Endothelial cell of umbilical vein (primary cell): Measurements from ENCODE around the gene OR52E1. TPM values are rescaled to one million over a fixed set of nuclear protein-coding genes. Genes with fewer than 3 reads are reported as not detected.

Experiments
- BruUV-seq: library from RNA; stranded (reverse); fragments of 400-500 nt; replicated peaks from 2 replicates; lab custom pipeline; 2021; lab: Mats Ljungman, UMichigan
- CTCF ChIA-PET: fragments of 300-600, 350-600 bp; sonication (Branson Sonifier 250); formaldehyde crosslinking; loops from one replicate; lab custom pipeline; 2021; ENCODE audit warnings: antibody characterized with exemption, inconsistent platforms; lab: Charles Lee
- POLR2A ChIA-PET: fragments of 300-600, 350-600 bp; sonication (Branson Sonifier 250); formaldehyde crosslinking; loops from one replicate; lab custom pipeline; 2021; ENCODE audit warnings: antibody characterized with exemption, inconsistent platforms; lab: Charles Lee
- DNase-seq: peaks from one replicate; pipeline ENCODE4 v3.0.0-alpha.2; 2011; ENCODE audit warnings: low read depth, low spot score
- FAIRE-seq: peaks from 2 replicates; lab custom pipeline; 2011; peaks lifted over from hg19 to GRCh38; lab: Jason Lieb, UNC
- H2AFZ ChIP-seq: 2 replicates; pipeline ENCODE4 v1.6.0; 2012; ENCODE audit warnings: low read depth, low read length, control low read depth, inconsistent platforms
- H3K27ac ChIP-seq: 2 replicates; pipeline ENCODE4 v1.5.1; 2011; ENCODE audit warnings: low read depth, mild to moderate bottlenecking, control low read depth, low read length, moderate library complexity; ENCODE audit not compliant: insufficient read depth
- H3K27me3 ChIP-seq, 2 experiments: 2 replicates each; pipeline versions ENCODE4 v1.6.0 to v1.6.1; 2011; ENCODE audit warnings: low read length in 2 of 2, mixed read lengths in 1 of 2; ENCODE audit not compliant: control insufficient read depth in 2 of 2, insufficient read depth in 2 of 2
- H3K36me3 ChIP-seq, 2 experiments: 2 replicates in 1 of 2; 3 replicates in 1 of 2; pipeline ENCODE4 v1.5.1; 2011; ENCODE audit warnings: low read length in 2 of 2, mild to moderate bottlenecking in 1 of 2, moderate library complexity in 1 of 2; ENCODE audit not compliant: control insufficient read depth in 2 of 2, insufficient read depth in 2 of 2; ENCODE audit errors: extremely low read depth in 1 of 2
- H3K4me1 ChIP-seq: 3 replicates; pipeline ENCODE4 v1.5.1; 2011; ENCODE audit warnings: mild to moderate bottlenecking, low read length; ENCODE audit not compliant: control insufficient read depth, insufficient read depth; ENCODE audit errors: extremely low read depth
- H3K4me2 ChIP-seq: 2 replicates; pipeline ENCODE4 v1.6.1; 2011; ENCODE audit warnings: low read length, control low read depth, mixed read lengths; ENCODE audit not compliant: insufficient read depth
- H3K4me3 ChIP-seq, 3 experiments: fragments of 200-600 bp in 1 of 3; sonication (generic), shearing (Covaris generic) in 1 of 3; replicated peaks in 1 of 3; 2 replicates each; pipeline ENCODE4 v1.5.1; 2011 to 2016; ENCODE audit warnings: control low read depth in 3 of 3, low read length in 3 of 3, mild to moderate bottlenecking in 2 of 3, inconsistent platforms in 1 of 3, low read depth in 1 of 3, moderate library complexity in 1 of 3; ENCODE audit not compliant: insufficient read depth in 1 of 3
- H3K79me2 ChIP-seq: 2 replicates; pipeline ENCODE4 v1.6.0; 2012; ENCODE audit warnings: low read length, inconsistent platforms; ENCODE audit not compliant: control insufficient read depth, insufficient read depth
- H3K9ac ChIP-seq: replicated peaks from 2 replicates; pipeline ENCODE3; 2011; ENCODE audit warnings: low read length, control low read depth; ENCODE audit not compliant: insufficient read depth; ENCODE audit errors: extremely low read depth
- H3K9me1 ChIP-seq: replicated peaks from 3 replicates; pipeline ENCODE4 v1.6.0; 2011; ENCODE audit warnings: mild to moderate bottlenecking, low read length; ENCODE audit not compliant: control insufficient read depth, insufficient read depth; ENCODE audit errors: extremely low read depth
- H3K9me3 ChIP-seq: replicated peaks from 2 replicates; pipeline ENCODE4 v1.5.1; 2012; ENCODE audit warnings: low read length, inconsistent platforms; ENCODE audit not compliant: control insufficient read depth, insufficient read depth
- H4K20me1 ChIP-seq: replicated peaks from 2 replicates; pipeline ENCODE3; 2011; ENCODE audit warnings: mild to moderate bottlenecking, low read length; ENCODE audit not compliant: control insufficient read depth, insufficient read depth; ENCODE audit errors: extremely low read depth
- EZH2 ChIP-seq: IDR thresholded peaks from 2 replicates; pipeline ENCODE4 v1.6.1; 2012; ENCODE audit warnings: borderline replicate concordance, low read depth, mild to moderate bottlenecking, moderate library complexity, low read length, inconsistent platforms; ENCODE audit not compliant: severe bottlenecking
- FOS ChIP-seq: IDR thresholded peaks from 2 replicates; pipeline ENCODE4 v1.6.1; 2011; ENCODE audit warnings: mild to moderate bottlenecking, low read length, moderate library complexity, borderline replicate concordance; ENCODE audit not compliant: insufficient read depth
- GATA2 ChIP-seq: IDR thresholded peaks from 2 replicates; pipeline ENCODE4 v1.7.0; 2011; ENCODE audit warnings: low read depth, mild to moderate bottlenecking, moderate library complexity, mixed read lengths, low read length; ENCODE audit not compliant: insufficient read length, insufficient read depth
- JUN ChIP-seq: IDR thresholded peaks from 2 replicates; pipeline ENCODE4 v1.6.1; 2011; ENCODE audit warnings: borderline replicate concordance, low read depth; ENCODE audit not compliant: insufficient read length, insufficient read depth
- MYC ChIP-seq: IDR thresholded peaks from one replicate; pipeline ENCODE4 v1.6.1; 2011; ENCODE audit warnings: mild to moderate bottlenecking, low read depth, low read length
- POLR2A ChIP-seq: IDR thresholded peaks from 2 replicates; pipeline ENCODE4 v1.6.1; 2012; ENCODE audit warnings: low read depth, mild to moderate bottlenecking, control low read depth, low read length
- POLR2AphosphoS5 ChIP-seq: IDR thresholded peaks from 2 replicates; pipeline ENCODE4 v1.6.1; 2012; ENCODE audit warnings: low read depth, mild to moderate bottlenecking, control low read depth, low read length, moderate library complexity; ENCODE audit not compliant: insufficient read depth
- dilution Hi-C: fragments of 300-500 bp; cut with MboI; formaldehyde crosslinking; loops from one replicate; pipeline ENCODE4 v1.15.0; 2019; ENCODE audit warnings: low sequenced_read_pairs; ENCODE audit not compliant: extremely low pct_ligation_motif_present
- intact Hi-C: fragments of 100-400 bp; cut with micrococcal nuclease; formaldehyde crosslinking; loops from one replicate; pipeline ENCODE4 v1.10.0; 2022
- polyA plus RNA-seq, 4 experiments: library from polyadenylated mRNA; depleted of rRNA in 3 of 4; stranded (reverse) in 3 of 4; unstranded in 1 of 4; fragments of >200 nt; gene quantifications; 2 replicates each; pipeline versions ENCODE4 v1.2.1 to v1.2.3, GENCODE V29; 2011 to 2012; ENCODE audit warnings: missing spikeins in 1 of 4
- total RNA-seq: library from RNA; stranded (reverse); gene quantifications from 2 replicates; pipeline ENCODE4 v1.2.3, GENCODE V29; 2021
- TF ChIP-seq, protein P1 (sequence below): IDR thresholded peaks from 2 replicates; pipeline ENCODE4 v1.6.1; 2011; ENCODE audit not compliant: insufficient read depth, insufficient read length
- TF ChIP-seq, protein P2 (sequence below), 2 donors: IDR thresholded peaks; 1 replicate in 1 of 2; 2 replicates in 1 of 2; pipeline ENCODE4 v1.5.1; 2011; ENCODE audit warnings: low read length in 2 of 2, mild to moderate bottlenecking in 2 of 2, moderate library complexity in 2 of 2, control low read depth in 1 of 2, inconsistent platforms in 1 of 2, low read depth in 1 of 2; ENCODE audit not compliant: insufficient read depth in 1 of 2; ENCODE audit errors: extremely low read depth in 1 of 2

Gene OR52E1
- total and polyA plus RNA-seq, 2 donors (not counting 3 experiments of a cell fraction or from before 2014, with no cell fraction given): not detected

DNA sequence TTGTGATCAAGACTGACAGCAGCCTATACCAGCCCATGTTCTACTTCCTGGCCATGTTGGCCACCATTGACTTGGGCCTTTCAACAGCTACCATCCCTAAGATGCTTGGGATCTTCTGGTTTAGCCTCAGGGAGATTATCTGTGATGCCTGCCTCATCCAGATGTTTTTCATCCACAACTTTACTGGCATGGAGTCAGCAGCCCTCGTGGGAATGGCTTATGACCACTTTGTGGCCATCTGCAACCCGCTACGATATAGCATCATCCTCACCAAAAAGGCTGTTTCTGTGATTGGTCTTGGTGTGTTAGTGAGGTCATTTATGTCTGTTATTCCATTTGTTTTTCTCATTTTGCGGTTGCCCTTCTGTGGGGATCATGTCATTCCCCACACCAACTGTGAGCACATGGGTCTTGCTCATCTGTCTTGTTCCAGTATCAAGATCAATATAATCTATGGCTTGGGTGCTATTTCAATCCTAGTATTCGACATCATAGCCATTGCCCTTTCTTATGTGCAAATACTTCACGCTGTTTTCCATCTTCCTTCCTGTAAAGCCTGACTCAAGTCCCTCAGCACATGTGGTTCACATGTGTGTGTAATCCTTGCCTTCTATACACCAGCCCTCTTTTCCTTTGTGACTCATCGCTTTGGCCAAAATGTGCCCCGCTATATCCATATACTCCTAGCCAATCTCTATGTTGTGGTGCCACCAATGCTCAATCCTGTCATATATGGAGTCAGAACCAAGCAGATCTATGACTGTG lies 23.6 kb downstream of the OR52E1 start:
- Histone ChIP-seq H3K4me2 (no peak overlapping the region), H2AFZ (no peak overlapping the region), H3K36me3 (no peaks in the 10 kb centered on the region), H3K27ac (no peak overlapping the region), H3K9ac (no peak overlapping the region), H3K27me3 (no peaks in the 10 kb centered on the region), H3K4me3 (no peak overlapping the region), H3K79me2 (no peaks in the 10 kb centered on the region), H3K4me1 (no peaks in the 10 kb centered on the region), H3K9me1 (no peaks in the 10 kb centered on the region), H3K9me3 (no peaks in the 10 kb centered on the region), H4K20me1 (no peaks in the 10 kb centered on the region)
- dilution Hi-C loops (no loop called here), intact Hi-C loops (no loop called here)
- DNase-seq (no peak), FAIRE-seq (no peak)
- BruUV-seq: no TSS peak
- ChIA-PET CTCF (no interaction called here), POLR2A (no interaction called here)
- TF ChIP-seq POLR2AphosphoS5: no peak

DNA sequence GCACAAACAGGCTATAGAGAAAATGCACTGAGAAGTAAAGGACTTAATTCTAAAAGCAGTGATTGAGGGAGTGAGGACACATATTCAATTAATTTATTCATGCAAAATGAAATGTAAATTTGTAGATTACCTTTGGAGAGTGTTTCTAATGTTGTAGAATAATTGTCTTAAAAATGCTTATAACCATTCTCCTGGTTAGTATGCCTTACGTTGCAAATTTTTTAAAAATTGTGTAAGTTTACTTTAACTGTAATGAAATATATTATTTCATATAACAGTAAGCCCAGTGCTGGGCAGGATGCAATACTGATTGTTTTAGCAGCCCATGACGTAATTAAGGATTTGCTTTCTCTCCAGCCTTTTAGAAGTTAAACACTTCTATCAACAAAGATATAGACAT lies 26.6 kb downstream of the OR52E1 start:
- Histone ChIP-seq H3K36me3 (no peaks in the 10 kb centered on the region), H3K79me2 (no peaks in the 10 kb centered on the region), H3K27ac (no peak overlapping the region), H3K4me2 (no peak overlapping the region), H3K4me3 (no peak overlapping the region), H4K20me1 (no peaks in the 10 kb centered on the region), H3K27me3 (no peaks in the 10 kb centered on the region), H3K4me1 (no peaks in the 10 kb centered on the region), H3K9me1 (no peaks in the 10 kb centered on the region), H3K9me3 (no peaks in the 10 kb centered on the region), H3K9ac (no peak overlapping the region), H2AFZ (no peak overlapping the region)
- FAIRE-seq: no peak
- intact Hi-C loops (no loop called here), dilution Hi-C loops (no loop called here)
- DNase-seq: no peak
- CTCF ChIA-PET: no interaction called here
- POLR2A ChIA-PET: no interaction called here
- no TSS peak for BruUV-seq
- TF ChIP-seq MYC: no peak
- TF ChIP-seq, protein P1, sequence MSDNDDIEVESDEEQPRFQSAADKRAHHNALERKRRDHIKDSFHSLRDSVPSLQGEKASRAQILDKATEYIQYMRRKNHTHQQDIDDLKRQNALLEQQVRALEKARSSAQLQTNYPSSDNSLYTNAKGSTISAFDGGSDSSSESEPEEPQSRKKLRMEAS: no peak
- TF ChIP-seq JUN: no peak
- TF ChIP-seq GATA2: no peak
- no peak for TF ChIP-seq FOS
- no peak for TF ChIP-seq POLR2AphosphoS5
- no peak for TF ChIP-seq POLR2A
- TF ChIP-seq EZH2: no peak
- TF ChIP-seq, protein P2, sequence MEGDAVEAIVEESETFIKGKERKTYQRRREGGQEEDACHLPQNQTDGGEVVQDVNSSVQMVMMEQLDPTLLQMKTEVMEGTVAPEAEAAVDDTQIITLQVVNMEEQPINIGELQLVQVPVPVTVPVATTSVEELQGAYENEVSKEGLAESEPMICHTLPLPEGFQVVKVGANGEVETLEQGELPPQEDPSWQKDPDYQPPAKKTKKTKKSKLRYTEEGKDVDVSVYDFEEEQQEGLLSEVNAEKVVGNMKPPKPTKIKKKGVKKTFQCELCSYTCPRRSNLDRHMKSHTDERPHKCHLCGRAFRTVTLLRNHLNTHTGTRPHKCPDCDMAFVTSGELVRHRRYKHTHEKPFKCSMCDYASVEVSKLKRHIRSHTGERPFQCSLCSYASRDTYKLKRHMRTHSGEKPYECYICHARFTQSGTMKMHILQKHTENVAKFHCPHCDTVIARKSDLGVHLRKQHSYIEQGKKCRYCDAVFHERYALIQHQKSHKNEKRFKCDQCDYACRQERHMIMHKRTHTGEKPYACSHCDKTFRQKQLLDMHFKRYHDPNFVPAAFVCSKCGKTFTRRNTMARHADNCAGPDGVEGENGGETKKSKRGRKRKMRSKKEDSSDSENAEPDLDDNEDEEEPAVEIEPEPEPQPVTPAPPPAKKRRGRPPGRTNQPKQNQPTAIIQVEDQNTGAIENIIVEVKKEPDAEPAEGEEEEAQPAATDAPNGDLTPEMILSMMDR (IDR thresholded peaks at IDR 0.05; ENCODE audit: extremely low read depth in 1 of 2, insufficient read depth in 1 of 2, low read depth in 1 of 2, low read length in 2 of 2): no peak
